Sciatic nerve (tissue), 2 donors: ENCODE results near the gene DPPA4. TPM values are rescaled to one million over a fixed set of nuclear protein-coding genes. Genes with fewer than 3 reads are reported as not detected.
"Not testable (repeated sequence)": the region's sequence is repeated elsewhere in the genome, so short reads cannot be mapped to it uniquely, and the experiment has no call there.

Source experiments
- ATAC-seq: fragments of 200-7000 bp; cut with Tn5 transposase; one replicate; pipeline ENCODE4 v1.9.1; 2020; ENCODE audit warnings: mild to moderate bottlenecking, moderate library complexity
- DNase-seq: peaks from one replicate; pipeline ENCODE4 v3.0.0-alpha.2; 2020; ENCODE audit warnings: low spot score
- intact Hi-C: fragments of 100-400 bp; cut with DNase I; formaldehyde crosslinking; loops from one replicate; pipeline ENCODE4 v1.14.2; 2022
- total RNA-seq: library from RNA; stranded (reverse); fragmentation: NEBNext Ultra II Directional; extraction: Animal tissue kit (Norgen Biotek cat#: 25700); gene quantifications from one replicate; pipeline ENCODE4 v1.2.1, GENCODE V29; 2021
- donor health status: DM: no; HTN: no; CAD: no.
- donor health status: DM: no; HTN: no; CAD: no.

The DPPA4 gene, protein sequence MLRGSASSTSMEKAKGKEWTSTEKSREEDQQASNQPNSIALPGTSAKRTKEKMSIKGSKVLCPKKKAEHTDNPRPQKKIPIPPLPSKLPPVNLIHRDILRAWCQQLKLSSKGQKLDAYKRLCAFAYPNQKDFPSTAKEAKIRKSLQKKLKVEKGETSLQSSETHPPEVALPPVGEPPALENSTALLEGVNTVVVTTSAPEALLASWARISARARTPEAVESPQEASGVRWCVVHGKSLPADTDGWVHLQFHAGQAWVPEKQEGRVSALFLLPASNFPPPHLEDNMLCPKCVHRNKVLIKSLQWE
- not detected for total RNA-seq

DNA sequence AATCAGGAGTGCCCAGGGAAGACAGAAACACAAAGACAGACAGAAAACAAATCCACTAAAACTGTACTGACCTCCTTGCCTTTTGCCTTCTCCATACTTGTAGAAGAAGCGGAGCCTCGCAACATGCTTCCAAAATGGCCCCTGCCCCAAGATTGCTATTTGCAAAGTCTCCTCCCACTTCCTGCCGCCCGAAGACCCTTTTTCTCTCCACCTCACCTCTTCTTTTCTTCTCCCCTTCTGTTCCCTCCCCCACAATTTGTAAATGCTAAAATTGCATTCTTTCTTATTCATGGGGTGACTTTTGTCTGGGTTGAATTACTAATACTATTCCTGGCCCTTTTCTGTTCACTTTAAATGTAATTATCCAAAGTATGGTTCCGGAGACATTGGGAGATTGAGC lies at the start of gene DPPA4:
TSS of gene DPPA4 (minus strand) at position 154 of the 400 bp plus-strand sequence. CDS start at position 125, 29 bp downstream.
- intact Hi-C loops, result no loop called here
- DNase-seq, result no peak
- no peak for ATAC-seq

DNA sequence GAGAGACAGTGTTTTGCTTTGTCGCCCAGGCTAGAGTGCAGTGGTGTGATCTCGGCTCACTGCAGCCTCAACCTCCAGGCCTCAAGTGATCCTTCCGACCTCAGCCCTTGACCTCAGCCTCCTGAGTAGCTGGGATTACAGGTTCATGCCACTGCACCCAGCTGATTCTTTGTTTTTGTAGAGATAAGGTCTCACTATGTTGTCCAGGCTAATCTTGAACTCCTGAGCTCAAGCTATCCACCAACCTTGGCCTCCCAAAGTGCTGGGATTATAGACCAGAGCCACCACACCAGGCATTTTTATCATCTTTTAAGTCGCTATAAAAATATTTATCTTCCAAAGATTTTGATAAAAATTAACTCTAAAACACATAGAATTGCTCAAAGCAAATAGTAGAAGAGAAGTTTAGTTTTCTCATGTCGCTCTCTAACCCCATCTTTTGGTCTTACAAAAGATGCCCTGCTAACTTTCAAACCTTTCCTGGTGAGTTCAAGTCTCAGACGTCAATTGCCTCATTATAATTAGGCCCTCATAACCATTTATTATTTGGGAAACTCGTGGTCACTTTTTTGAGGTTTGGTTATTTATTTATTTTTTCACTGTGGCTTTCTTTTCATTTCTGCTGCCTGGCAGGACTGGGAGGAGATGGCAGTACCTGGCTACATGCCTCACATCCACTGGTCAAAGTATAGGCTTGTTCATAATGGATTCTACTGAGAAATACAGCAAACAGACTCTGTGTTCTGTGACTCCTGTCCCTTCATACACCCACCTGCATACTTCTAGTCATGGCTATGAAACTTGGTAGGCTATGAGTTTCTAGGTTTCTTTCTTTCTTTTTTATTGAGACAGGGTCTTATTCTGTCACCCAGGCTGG lies 48.3 kb upstream of the DPPA4 start:
- ATAC-seq, result no peak
- no peak for DNase-seq
- intact Hi-C loops, result no loop called here

DNA sequence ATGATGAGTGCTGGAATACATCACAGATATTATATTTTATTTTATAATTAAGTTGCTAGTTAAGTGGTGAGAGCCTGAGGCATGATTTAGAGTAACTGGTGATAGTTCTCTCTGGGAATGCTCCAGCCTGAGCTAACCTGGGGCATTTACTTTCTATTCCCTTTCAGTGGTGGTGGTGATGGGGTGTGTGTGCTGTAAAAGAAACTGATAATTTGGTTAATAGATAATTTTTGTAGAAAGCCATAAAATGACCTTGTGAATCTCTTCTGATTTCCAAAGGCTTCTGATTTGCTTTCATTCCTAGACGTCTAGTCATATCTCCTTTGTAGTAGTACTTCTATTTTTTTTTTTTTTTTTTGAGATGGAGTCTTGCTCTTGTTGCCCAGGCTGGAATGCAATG lies 46.8 kb upstream of the DPPA4 start:
- no peak for DNase-seq
- intact Hi-C loops, result no loop called here
- ATAC-seq, result no peak

DNA sequence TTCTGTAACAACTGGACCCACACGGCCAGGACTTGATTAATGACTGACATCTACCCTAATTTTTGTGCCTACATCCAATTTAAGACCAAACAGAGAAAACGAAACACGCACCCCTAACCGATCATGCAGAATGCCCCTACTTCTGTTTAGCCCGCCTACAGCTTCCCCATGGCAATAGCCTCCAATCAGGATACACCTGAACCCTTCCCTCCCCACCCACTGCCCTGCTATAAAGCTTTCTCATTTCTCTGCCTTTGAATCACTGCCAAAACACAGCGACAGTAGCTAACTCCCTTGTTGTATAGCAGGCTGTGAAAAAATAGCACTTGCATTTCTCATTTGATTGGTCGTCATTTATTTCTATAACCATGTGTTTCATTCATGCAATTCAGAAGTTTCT lies 45.2 kb upstream of the DPPA4 start:
- ATAC-seq, result no peak

DNA sequence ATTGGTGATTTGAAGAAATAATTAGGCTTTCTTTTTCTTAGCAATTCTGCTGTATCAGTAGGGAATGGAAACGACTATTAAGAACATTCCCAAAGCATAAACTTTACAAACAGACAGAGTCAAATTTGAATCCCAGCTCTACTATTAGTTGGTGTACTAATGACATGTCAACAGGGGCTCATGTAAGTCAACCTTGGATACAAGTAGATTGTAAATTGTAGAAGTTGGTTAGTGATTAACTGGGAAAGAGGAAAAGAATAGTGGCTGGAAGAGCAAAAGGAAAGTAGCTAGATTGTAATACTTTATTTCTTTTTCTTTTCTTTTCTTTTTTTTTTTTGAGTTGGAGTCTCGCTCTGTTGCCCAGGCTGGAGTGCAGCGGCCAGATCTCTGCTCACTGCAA lies 38.6 kb upstream of the DPPA4 start:
- DNase-seq, result no peak
- no peak for ATAC-seq
- intact Hi-C loops, result no loop called here

More for the DNA sequence above, 45.2 kb upstream of the DPPA4 start:
- intact Hi-C loops, result no loop called here
- DNase-seq, result no peak

DNA sequence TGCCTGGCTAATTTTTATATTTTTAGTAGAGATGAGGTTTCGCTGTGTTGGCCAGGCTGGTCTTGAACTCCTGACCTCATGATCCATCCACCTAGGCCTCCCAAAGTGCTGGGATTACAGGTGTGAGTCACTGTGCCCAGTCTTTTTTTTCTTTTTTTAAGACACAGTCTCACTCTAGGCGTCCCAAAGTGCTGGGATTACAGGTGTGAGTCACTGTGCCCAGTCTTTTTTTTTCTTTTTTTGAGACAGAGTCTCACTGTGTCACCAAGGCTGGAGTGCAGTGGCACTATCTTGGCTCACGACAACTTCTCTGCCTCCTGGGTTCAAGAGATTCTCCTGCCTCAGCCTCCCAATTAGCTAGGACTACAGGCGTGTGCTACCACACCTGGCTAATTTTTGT lies 37.1 kb upstream of the DPPA4 start:
- intact Hi-C loops, DNase-seq, ATAC-seq: not testable (repeated sequence)

DNA sequence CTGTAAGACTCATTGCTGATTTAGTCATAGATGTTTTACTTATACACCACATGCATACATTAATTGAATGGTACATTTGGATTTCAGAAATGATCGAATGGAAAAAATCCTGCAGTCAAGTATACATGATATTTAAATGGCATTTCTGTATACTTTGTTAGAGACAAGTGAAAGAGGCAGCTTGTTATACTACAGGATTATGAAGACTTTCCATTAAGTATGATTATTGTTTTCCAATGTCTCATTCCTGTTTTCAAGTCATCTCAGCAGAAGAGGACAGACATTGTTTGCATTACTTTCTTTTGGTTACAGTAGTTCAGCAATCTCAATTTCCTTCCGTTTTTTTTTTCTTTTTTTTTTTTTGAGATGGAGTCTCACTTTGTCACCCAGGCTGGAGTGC lies 36.6 kb upstream of the DPPA4 start:
- intact Hi-C loops, result no loop called here
- no peak for ATAC-seq

DNA sequence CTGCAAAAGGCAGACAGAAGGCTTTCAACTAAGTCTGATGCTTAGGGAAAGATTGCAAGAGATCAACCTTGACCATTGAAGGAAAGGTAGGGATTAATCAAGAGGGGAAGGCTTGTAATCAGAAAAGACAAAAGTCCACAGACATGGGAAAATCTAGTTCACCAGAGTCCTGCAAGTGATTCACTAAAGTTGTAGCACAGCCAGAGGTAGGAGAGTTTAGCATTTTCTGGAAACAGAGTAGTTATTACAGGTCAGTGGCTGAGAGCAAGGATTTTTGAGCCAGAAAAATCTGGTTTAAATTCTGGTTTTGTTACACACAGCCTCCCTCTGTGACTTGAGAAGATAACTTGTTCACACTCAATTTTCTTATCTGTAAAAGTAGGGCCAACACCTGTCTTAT lies 35.3 kb upstream of the DPPA4 start:
- ATAC-seq (no peak), DNase-seq (no peak)
- intact Hi-C loops, result no loop called here

More for the DNA sequence above, 36.6 kb upstream of the DPPA4 start:
- DNase-seq, result no peak

DNA sequence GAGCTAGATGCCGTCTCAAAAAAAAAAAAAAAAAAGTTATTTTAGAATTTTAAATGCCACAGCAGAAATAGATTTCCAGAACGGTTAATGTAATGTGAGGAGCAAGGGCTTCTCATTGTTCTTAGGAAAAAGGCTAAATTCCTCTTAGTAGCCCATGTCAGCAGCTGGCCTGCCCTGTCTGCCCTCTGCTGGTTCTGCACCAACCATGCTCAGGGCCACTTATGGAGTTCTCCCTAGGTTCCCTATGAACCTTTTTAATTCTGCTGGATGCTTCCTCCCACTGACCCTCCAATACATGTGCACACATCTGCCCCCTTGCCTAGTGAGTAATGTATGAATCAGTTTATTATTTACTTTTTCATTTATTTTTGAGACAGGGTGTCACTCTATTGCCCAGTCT lies 32.2 kb upstream of the DPPA4 start:
- intact Hi-C loops, result loop anchor here (5.0 kb wide), 1 partner anchor 548 kb away; no protein-coding TSS in a partner anchor
- DNase-seq (no peak), ATAC-seq (no peak)

DNA sequence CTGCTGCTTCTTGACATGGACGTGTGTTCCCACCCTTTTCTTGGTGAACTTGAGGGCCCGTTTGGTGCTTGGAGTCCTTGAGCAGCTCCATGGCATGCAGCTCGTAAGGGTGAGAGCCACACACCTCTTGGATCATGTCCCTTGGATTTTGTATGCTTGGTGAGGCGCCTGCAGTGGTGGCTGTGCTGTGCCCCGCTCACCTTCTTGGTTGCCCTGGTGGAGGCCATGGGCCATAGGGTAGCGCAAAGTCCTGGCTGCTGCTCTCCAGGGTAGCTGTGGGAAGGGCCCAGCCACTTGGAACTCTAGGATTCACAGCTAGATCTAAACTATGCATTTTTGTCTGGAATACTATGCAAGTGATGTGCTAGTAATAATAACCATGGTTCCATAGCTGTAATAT lies 26.7 kb upstream of the DPPA4 start:
- intact Hi-C loops, result no loop called here
- DNase-seq (no peak), ATAC-seq (no peak)

DNA sequence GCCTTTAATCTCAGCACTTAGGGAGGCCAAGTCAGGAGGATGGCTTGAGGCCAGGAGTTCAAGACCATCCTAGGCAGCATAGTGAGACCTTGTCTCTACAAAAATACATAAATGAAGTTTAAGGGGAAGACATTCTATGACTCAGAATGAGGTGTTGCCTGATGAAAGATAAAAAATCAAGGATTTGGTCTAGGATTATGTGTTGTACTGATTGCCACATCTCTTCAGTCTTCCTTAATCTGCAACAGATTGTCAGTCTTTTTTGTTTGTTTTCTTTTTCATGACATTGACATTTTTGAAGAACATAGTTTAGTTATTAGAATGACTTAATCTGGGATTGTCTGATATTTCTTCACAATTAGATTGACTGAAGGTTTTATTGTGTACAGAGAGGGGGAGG lies 26.3 kb upstream of the DPPA4 start:
- intact Hi-C loops, result no loop called here
- no peak for ATAC-seq
- no peak for DNase-seq

DNA sequence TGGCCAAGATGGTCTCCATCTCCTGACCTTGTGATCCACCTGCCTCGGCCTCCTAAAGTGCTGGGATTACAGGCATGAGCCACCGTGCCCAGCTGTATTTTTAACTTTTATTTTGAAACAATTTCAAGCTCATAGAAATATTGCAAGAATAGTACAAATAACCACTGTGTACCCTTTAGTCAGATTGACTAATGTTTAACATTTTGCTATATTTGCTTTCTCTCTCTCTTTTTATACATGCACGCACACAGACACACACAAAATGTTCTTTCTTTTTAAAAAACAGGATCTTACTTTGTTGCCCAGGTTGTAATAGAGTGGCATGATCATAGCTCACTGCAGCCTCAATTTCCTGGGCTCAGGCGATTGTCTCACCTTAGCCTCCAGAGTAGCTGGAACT lies 25.5 kb upstream of the DPPA4 start:
- intact Hi-C loops, result no loop called here
- no peak for ATAC-seq
- DNase-seq, result no peak

DNA sequence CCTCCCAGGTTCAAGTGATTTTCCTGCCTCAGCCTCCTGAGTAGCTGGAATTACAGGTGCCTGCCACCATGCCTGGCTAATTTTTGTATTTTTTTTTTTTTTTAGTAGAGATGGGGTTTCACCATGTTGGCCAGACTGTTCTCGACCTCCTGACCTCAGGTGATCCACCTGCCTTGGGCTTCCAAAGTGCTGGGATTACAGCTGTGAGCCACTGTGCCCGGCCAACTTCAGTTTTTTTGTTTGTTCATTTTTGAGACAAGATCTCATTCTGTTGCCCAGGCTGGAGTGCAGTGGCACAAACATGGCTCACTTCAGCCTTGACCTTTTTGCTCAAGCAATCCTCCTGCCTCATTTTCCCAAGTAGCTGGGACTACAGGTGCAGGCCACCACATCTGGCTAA lies 21.5 kb upstream of the DPPA4 start:
- intact Hi-C loops, DNase-seq, ATAC-seq: not testable (repeated sequence)

DNA sequence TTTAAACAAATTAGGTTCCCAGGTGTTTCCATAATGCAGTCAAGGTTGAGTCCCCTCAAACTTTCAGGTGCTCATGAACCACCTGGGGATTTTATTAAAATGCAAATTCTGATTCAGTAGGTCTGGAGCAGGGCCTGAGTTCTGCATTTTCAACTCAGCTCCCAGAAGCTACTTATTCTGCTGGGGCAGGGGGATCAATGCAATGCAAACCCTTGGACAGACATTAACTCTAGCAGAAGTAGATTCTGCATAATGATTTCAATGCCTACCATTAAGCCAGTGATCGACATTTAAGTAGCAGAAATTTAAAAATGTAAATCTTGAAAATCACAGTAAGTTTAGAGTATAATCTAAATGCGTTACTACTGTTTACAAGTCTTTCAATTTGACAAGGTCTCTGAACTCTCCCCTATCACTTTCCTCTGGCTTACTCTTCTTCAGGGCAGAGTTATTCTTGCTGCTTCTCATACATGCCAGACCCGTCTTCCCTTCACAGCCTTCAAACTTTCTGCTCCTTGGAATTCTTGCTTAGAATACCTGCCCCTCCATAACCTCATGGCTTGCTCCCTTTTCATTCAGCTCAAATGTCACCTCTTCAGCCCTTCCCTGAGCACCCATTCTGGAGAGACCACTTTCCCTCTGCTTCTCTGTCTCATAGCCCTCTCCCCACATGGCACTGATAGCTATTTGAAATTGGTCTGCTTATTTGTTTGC lies 19.3 kb upstream of the DPPA4 start:
- intact Hi-C loops, result no loop called here
- ATAC-seq, result no peak
- DNase-seq, result no peak

DNA sequence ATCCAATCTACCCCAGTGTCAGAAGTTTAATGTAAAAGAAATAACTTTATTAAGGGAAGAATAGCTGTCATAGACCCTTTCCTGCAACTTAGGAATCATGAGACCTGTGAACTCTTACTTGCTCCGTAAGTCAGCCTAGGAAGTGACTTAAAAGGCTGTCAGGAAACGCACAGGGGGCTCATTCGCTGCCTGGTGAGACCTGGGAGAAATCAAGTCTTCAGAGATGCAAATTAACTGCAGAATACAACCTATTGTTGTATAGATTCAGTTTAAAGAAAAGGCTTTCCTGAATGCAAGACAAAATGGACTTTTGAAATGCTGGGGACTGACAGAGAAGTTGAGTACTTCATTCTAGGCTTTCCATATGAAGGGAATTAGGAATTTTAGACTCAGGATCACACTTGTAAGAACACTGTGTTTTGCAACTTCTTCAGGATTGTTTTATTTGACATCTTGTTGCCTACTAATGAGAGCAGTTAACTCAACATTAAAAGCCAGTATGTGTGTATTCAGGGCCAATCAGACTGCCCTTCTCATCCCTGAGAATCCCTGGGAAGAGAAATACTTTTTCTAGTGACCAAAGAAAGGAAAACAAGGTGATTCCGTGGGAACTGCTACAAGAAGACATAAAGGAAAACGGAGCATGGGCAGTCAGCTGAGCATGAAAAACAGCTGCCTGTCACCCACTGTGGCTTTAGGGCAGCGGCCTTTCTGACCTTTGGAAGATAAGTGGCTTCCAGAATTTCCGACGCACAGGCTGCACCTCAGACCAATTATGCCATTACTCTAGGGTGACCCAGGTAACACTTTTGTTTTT lies 18.5 kb upstream of the DPPA4 start:
- ATAC-seq (no peak), DNase-seq (no peak)
- intact Hi-C loops, result no loop called here

DNA sequence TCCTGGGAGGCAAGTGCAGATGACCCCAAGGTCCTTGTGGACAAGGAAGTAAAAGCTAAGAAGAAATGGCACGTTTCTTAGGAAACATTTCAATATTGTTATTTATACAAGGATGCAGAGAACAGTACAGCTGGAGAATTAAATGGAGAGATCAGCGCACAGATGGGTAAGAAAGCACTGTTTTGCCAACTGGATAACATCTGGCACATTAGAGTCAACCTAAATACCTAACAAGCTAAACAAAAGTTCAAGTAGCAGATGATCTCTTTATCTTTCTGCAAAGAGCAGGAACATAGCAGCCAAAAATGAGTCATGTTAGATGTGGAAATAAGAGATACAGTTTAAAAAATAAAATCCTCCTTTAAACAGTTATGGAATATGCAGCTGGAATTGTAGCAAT lies 15.7 kb upstream of the DPPA4 start:
- ATAC-seq (no peak), DNase-seq (no peak)
- intact Hi-C loops, result no loop called here

DNA sequence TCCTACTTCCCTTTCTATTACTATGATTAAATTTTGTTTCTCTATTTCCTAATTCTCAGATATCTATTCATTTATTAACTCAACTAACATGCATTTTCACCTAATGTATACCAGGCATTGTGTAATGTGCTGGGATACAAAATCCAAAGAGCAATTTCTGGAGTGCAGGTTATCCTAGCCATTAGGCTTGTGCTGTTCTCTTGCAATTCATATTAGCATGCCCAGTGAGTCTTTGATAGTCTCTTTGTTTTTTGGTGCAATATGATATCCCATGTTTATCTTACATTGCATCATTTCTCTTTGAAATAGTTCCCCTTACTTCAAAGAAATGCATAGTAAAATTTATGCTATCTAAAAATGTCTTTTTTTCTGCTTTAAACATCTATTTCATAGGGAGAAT lies 13.9 kb upstream of the DPPA4 start:
- ATAC-seq, result no peak
- intact Hi-C loops, result no loop called here

DNA sequence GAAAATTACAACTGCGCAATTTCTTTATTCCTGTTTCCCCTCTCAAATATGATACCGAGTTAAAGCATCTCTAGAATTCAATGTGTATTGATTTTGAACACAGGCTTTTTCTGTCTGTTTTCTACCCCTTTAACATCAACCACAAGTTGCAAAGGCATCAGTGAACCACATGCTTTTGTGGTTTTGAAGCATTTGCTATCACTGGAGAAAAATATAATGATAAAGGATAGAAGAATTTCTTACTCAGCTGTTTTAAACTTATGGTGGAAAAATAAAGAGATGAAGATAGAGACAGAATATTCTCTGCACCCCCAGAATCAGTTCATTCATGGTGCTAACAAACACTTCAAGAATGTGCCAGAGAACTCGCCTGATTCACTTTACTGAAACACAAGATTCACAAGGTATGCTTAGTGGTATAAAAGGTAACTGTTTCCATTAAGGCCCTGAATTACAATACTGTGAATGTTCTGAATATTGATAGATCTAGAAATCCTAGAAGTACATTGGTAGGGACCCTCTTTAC lies 9.5 kb upstream of the DPPA4 start:
- intact Hi-C loops, result no loop called here
- ATAC-seq (no peak), DNase-seq (no peak)

More for the DNA sequence above, 13.9 kb upstream of the DPPA4 start:
- no peak for DNase-seq

DNA sequence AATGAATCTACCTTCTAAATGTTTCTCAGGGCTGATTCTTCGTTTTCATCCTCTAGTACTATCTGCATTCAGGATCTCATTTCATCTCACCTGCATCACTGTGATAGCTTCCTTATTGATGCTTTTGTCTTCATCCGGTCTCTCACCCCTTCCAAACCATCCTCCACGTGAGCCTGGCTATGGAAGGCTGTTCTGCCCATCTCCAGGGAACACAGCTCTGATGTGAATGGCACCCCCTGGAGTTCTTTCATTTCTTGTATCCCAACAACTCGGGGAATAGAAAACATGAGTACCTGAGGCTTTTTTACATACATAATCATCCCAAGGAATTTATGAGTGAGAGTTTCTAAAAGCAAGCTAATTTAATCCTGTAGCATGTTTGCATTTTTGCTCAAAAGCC lies 8.8 kb upstream of the DPPA4 start:
- DNase-seq, result no peak
- ATAC-seq, result no peak
- intact Hi-C loops, result no loop called here
